HEK293 (cell line): ENCODE data around the gene GNAS-AS1.
"Not testable (repeated sequence)": the region's sequence is repeated elsewhere in the genome, so short reads cannot be mapped to it uniquely, and the experiment has no call there.

Source experiments
- CTCF ChIA-PET: fragments of 350-600 bp; formaldehyde crosslinking; extraction: SDS; loops from one replicate; lab custom pipeline; 2021; ENCODE audit warnings: antibody characterized with exemption; lab: Yijun Ruan, JAX
- POLR2A ChIA-PET: fragments of 300-600 bp; formaldehyde crosslinking; extraction: SDS; loops from one replicate; lab custom pipeline; 2020; ENCODE audit warnings: antibody characterized with exemption, inconsistent platforms; lab: Yijun Ruan, JAX
- H3K27ac ChIP-seq: fragments of 200-500 bp; sonication (Bioruptor generic); 2 replicates; pipeline ENCODE4 v1.5.1; 2014; ENCODE audit warnings: low read depth, low read length, control low read depth, inconsistent platforms; ENCODE audit errors: extremely low read depth
- H3K36me3 ChIP-seq, 2 experiments: fragments of 200-500 bp in 1 of 2; sonication (Bioruptor generic) in 1 of 2; 1 replicate in 1 of 2; 2 replicates in 1 of 2; pipeline ENCODE4 v1.5.1; 2014 to 2017; ENCODE audit warnings: inconsistent platforms in 2 of 2, low read length in 2 of 2; ENCODE audit not compliant: control insufficient read depth in 2 of 2, insufficient read depth in 1 of 2
- H3K4me1 ChIP-seq: fragments of 200-500 bp; sonication (Bioruptor generic); 2 replicates; pipeline ENCODE4 v1.5.1; 2014; ENCODE audit warnings: mild to moderate bottlenecking, low read length, inconsistent platforms; ENCODE audit not compliant: control insufficient read depth, insufficient read depth
- H3K4me3 ChIP-seq: 2 replicates; pipeline ENCODE4 v1.5.1; 2011; ENCODE audit warnings: low read depth, mild to moderate bottlenecking, control low read depth, low read length, moderate library complexity
- H3K9me3 ChIP-seq: fragments of 200-500 bp; sonication (Bioruptor generic); 2 replicates; pipeline ENCODE4 v1.5.1; 2014; ENCODE audit warnings: low read depth, low read length, inconsistent platforms; ENCODE audit not compliant: control insufficient read depth, insufficient read depth
- SCRT1 ChIP-seq: fragments of 450-650 bp; formaldehyde crosslinking; IDR thresholded peaks from 2 replicates; pipeline ENCODE4 v1.5.1; 2016; ENCODE audit warnings: missing biosample characterization, missing genetic modification characterization, borderline replicate concordance
- SETDB1 ChIP-seq: IDR thresholded peaks from one replicate; pipeline ENCODE4 v1.6.1; 2017; ENCODE audit warnings: mild to moderate bottlenecking, low read length, moderate library complexity, mixed read lengths; ENCODE audit not compliant: insufficient read length
- ZNF341 ChIP-seq: fragments of 450-650 bp; formaldehyde crosslinking; IDR thresholded peaks from 2 replicates; pipeline ENCODE4; 2016; ENCODE audit warnings: low read depth, missing biosample characterization, missing genetic modification characterization
- ZNF510 ChIP-seq: fragments of 450-650 bp; formaldehyde crosslinking; IDR thresholded peaks from 2 replicates; pipeline ENCODE4 v1.5.1; 2018; ENCODE audit warnings: mild to moderate bottlenecking, missing genetic modification characterization, missing biosample characterization; ENCODE audit not compliant: insufficient replicate concordance
- ZNF561 ChIP-seq: fragments of 450-650 bp; IDR thresholded peaks from 2 replicates; pipeline ENCODE4 v1.5.1; 2018; ENCODE audit warnings: missing biosample characterization, missing genetic modification characterization, borderline replicate concordance
- ZNF658 ChIP-seq: fragments of 450-650 bp; formaldehyde crosslinking; IDR thresholded peaks from 2 replicates; pipeline ENCODE4; 2016; ENCODE audit warnings: missing biosample characterization, missing genetic modification characterization
- ZNF701 ChIP-seq: fragments of 450-650 bp; formaldehyde crosslinking; IDR thresholded peaks from 2 replicates; pipeline ENCODE4 v1.5.1; 2016; ENCODE audit warnings: missing biosample characterization, missing genetic modification characterization
- ZNF768 ChIP-seq: fragments of 450-650 bp; formaldehyde crosslinking; IDR thresholded peaks from 2 replicates; pipeline ENCODE4 v1.5.1; 2018; ENCODE audit warnings: missing biosample characterization, mild to moderate bottlenecking, missing genetic modification characterization
- TF ChIP-seq, protein P1 (sequence below): fragments of 450-650 bp; formaldehyde crosslinking; IDR thresholded peaks from 2 replicates; pipeline ENCODE4 v1.5.1; 2016; ENCODE audit warnings: missing biosample characterization, missing genetic modification characterization, borderline replicate concordance
- TF ChIP-seq, protein P2 (sequence below): fragments of 450-650 bp; formaldehyde crosslinking; IDR thresholded peaks from 2 replicates; pipeline ENCODE4 v1.5.1; 2016; ENCODE audit warnings: missing biosample characterization, missing genetic modification characterization
- TF ChIP-seq, protein P3 (sequence below): fragments of 450-650 bp; IDR thresholded peaks from 2 replicates; pipeline ENCODE4 v1.5.1; 2018; ENCODE audit warnings: missing biosample characterization, missing genetic modification characterization

Gene GNAS-AS1

DNA sequence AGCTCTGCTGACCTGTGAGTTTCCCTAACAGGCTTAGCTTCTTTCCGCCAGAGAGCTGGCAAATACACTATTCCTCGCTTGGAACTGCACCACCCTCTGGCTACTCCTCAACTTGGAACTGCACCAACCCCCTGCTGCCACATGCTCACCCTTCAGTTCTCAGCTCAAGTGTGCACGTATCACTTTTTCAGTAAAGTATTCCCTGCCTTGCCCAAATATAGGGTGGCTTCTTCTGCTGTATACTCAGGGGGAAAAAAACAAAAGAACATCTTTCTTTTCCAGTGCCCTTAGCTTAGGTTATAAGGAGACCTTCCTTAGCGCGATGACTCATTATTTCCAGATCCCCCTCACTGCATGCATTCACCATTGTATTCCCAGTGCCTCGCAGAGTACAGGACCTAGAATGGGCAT lies 21.2 kb downstream of the GNAS-AS1 start (continued):
- TF ChIP-seq ZNF701 (tag by site-specific recombination) (no peak), ZNF510 (tag by site-specific recombination) (no peak), ZNF768 (tag by site-specific recombination) (no peak), SETDB1 (no peak)
- TF ChIP-seq, protein P1, sequence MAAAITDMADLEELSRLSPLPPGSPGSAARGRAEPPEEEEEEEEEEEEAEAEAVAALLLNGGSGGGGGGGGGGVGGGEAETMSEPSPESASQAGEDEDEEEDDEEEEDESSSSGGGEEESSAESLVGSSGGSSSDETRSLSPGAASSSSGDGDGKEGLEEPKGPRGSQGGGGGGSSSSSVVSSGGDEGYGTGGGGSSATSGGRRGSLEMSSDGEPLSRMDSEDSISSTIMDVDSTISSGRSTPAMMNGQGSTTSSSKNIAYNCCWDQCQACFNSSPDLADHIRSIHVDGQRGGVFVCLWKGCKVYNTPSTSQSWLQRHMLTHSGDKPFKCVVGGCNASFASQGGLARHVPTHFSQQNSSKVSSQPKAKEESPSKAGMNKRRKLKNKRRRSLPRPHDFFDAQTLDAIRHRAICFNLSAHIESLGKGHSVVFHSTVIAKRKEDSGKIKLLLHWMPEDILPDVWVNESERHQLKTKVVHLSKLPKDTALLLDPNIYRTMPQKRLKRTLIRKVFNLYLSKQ (tag by site-specific recombination), result no peak
- TF ChIP-seq, protein P2, sequence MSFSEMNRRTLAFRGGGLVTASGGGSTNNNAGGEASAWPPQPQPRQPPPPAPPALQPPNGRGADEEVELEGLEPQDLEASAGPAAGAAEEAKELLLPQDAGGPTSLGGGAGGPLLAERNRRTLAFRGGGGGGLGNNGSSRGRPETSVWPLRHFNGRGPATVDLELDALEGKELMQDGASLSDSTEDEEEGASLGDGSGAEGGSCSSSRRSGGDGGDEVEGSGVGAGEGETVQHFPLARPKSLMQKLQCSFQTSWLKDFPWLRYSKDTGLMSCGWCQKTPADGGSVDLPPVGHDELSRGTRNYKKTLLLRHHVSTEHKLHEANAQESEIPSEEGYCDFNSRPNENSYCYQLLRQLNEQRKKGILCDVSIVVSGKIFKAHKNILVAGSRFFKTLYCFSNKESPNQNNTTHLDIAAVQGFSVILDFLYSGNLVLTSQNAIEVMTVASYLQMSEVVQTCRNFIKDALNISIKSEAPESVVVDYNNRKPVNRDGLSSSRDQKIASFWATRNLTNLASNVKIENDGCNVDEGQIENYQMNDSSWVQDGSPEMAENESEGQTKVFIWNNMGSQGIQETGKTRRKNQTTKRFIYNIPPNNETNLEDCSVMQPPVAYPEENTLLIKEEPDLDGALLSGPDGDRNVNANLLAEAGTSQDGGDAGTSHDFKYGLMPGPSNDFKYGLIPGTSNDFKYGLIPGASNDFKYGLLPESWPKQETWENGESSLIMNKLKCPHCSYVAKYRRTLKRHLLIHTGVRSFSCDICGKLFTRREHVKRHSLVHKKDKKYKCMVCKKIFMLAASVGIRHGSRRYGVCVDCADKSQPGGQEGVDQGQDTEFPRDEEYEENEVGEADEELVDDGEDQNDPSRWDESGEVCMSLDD (tag by site-specific recombination), result no peak

DNA sequence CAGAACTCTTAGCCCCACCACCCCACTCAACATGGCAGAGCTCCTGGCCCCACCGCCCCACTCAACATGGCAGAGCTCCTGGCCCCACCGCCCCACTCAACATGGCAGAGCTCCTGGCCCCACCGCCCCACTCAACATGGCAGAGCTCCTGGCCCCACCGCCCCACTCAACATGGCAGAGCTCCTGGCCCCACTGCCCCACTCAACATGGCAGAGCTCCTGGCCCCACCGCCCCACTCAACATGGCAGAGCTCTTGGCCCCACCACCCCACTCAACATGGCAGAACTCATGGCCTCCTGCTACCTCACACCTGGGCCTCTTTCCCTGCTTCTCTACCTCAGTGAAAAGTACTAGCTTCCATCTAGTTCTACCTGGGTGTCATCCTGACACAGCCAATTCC lies 21.9 kb downstream of the GNAS-AS1 start:
- H3K9me3 ChIP-seq, POLR2A ChIA-PET, H3K27ac ChIP-seq, H3K4me1 ChIP-seq, H3K4me3 ChIP-seq: not testable (repeated sequence)
- H3K36me3 ChIP-seq, result peaks cover 5 to 45% of the 10 kb centered on the region in 2 experiments; a peak in 2 of 3 replicates
- CTCF ChIA-PET, result interaction anchor here (0.6 to 1.0 kb wide), 3 partner anchors 9 to 665 kb away, joined by 3 read pairs; no protein-coding TSS in a partner anchor

DNA sequence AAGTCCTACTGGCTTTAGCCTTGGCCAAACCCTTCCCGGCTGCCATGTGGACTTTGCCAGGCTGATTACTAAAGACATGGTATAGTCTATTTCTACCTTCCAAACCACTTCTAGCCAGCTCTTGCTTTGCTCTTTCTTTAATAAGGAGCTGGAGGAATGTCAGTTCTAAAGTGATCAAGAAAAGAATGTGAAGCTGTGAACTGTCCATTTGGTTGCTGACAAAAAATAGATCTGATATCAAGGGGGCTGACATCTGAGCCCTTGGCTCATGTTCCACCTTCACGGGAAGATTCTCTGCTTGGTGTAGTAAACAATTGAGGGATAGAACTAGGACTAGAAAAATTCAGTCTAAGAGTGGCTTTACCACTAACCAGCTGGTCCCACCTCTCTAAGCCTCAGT lies 22.6 kb downstream of the GNAS-AS1 start:
- POLR2A ChIA-PET, result no interaction called here
- CTCF ChIA-PET, result interaction anchor here (0.5 to 1.0 kb wide), 2 partner anchors 10 to 682 kb away, joined by 3 read pairs; no protein-coding TSS in a partner anchor
- no peak overlapping the region for H3K4me3 ChIP-seq
- H3K27ac ChIP-seq, result no peak overlapping the region
- no peaks in the 10 kb centered on the region for H3K9me3 ChIP-seq
- H3K4me1 ChIP-seq, result no peaks in the 10 kb centered on the region
- TF ChIP-seq, protein P3, sequence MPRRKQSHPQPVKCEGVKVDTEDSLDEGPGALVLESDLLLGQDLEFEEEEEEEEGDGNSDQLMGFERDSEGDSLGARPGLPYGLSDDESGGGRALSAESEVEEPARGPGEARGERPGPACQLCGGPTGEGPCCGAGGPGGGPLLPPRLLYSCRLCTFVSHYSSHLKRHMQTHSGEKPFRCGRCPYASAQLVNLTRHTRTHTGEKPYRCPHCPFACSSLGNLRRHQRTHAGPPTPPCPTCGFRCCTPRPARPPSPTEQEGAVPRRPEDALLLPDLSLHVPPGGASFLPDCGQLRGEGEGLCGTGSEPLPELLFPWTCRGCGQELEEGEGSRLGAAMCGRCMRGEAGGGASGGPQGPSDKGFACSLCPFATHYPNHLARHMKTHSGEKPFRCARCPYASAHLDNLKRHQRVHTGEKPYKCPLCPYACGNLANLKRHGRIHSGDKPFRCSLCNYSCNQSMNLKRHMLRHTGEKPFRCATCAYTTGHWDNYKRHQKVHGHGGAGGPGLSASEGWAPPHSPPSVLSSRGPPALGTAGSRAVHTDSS (tag by site-specific recombination), result no peak
- TF ChIP-seq ZNF341 (tag by site-specific recombination), result no peak
- TF ChIP-seq, all 188 proteins: peak for 0
- H3K36me3 ChIP-seq, result peaks cover 5 to 49% of the 10 kb centered on the region in 2 experiments; a peak in 2 of 3 replicates

DNA sequence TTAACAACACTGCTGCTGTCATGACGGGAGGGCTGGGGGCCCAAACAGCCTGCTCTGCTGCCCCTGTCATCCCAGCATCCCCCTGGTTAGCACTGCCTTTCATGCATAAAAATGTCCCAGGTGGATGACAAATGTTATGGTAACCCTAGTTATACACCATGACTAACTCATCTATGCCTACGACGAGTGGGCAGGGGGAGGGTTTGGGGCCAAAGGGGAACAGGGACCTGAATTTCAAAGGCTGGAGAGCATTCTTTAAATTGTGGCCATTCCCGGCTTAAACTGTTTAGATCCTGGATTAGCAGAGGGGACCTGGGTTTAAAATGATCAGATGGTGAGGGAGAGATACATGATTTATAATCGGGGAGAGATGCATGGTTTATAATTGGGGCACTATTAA lies 24.4 kb downstream of the GNAS-AS1 start:
- Histone ChIP-seq H3K4me1 (no peaks in the 10 kb centered on the region), H3K36me3 (peaks cover 5 to 67% of the 10 kb centered on the region in 2 experiments; a peak in 2 of 3 replicates), H3K9me3 (no peaks in the 10 kb centered on the region), H3K4me3 (no peak overlapping the region), H3K27ac (no peak overlapping the region)
- TF ChIP-seq ZNF658 (tag by site-specific recombination), result no peak
- no peak for TF ChIP-seq SCRT1
- TF ChIP-seq ZNF561 (tag by site-specific recombination), result no peak
- POLR2A ChIA-PET, result no interaction called here
- CTCF ChIA-PET, result no interaction called here
